SHP77 treated with DMSO at 0.1 percent for 48 hours (cell line): ENCODE results near the gene PDE1C.
"Not testable (repeated sequence)": the region's sequence is repeated elsewhere in the genome, so short reads cannot be mapped to it uniquely, and the experiment has no call there.

Experiments
- DNase-seq: peaks from one replicate; lab custom pipeline; 2025; lab: John Stamatoyannopoulos, UW

Gene PDE1C

DNA sequence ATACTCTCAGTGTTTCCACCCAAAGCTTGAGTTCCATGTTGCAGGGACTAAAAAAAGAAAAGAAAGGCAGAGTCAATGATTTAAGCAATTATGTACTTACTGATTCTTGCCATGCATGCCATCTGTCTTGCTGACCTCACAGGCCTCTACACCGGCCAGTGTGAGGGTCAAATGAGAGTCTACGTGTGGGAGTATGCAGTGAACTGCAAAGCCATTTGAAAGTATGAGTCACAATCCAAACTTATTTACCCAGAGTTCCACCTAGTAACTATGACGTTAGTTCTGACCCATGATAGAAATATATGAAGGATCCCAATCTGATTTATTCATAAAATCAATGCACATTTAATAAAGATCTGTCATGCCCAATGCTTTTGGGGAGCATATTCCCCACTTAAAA, 26.5 kb downstream of the PDE1C start:
- DNase-seq = peak; percentile 8

DNA sequence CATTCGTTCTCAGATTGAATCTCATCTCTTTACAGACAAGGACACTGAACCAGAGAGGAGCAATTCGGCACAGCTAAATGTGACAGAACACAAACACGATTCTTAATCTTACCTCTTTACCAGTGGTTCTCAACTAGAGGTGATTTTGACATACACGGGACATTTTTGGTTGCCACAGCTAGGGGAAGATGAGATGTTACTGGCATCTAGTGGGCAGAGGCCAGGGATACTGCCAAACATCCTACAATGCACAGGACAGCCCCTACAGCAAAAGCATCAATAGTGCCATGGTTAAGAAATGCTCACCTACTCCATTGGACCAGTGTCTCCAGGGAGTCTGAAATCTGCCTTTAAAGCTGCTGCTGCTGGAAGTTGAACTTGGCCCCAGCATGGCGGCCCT, 27.3 kb downstream of the PDE1C start:
- no peak for DNase-seq

DNA sequence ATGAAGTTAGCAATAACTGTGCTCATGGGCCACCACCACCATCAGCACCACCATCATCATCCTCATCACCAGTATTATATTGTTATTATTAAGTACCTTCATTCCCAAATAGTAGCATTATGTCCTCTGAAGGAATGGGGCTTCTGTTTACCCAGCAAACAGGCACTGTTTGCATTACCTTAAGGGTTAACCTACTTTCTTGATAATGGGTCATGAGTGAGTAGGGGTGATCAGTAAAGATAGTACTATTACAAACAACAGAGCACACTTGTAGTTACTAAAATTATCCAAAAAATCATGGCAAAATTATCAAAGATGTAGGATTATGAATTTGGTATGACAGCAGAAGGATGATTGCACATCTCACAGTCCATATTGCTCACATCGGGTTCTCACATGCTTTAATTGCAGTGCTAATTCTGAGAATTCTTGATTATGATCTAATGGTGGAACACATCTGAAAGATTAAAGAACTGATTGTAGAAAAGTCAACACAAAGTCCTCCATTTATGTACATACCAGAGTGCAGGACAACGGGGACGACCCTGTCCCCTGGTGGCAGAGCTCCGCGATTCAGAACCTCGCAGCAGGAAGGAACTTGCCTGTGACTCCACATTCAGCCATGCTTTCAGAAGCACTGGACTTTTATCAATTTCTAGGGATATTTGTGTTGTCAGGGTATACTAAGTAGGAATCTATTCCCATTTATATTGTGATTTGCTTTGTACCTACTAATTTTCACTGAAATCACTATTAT, 31.0 kb downstream of the PDE1C start:
- no peak for DNase-seq

- DNase-seq = no peak
Measured at GRCh38 chr7:32037650-32038198, 32.5 kb downstream of the PDE1C start.

- no peak for DNase-seq
Measured at GRCh38 chr7:32036557-32036956, 33.6 kb downstream of the PDE1C start.

- no peak for DNase-seq
Measured at GRCh38 chr7:32034052-32034451, 36.2 kb downstream of the PDE1C start.

GRCh38 chr7:32033006-32033405, 37.2 kb downstream of the PDE1C start:
- no peak for DNase-seq

DNA sequence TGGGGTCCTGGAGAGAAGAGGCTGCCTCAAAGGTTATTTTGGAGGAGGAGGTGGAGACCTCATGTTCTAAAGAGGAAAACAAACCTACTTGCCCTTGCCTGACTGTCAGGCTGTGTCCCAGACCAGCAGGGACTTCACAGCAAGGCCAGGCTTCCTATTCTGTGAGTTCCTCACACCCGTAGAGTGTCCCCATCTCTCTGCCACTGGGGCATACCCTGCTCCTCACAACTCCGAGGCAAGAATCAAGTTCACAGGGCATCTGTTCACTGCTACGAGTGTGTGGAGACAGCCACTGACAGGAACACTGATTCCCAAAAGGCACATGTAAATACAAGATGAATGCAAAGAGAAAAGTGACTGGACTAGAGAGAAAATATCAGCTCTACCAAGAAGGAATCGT, 38.0 kb downstream of the PDE1C start:
- no peak for DNase-seq

DNA sequence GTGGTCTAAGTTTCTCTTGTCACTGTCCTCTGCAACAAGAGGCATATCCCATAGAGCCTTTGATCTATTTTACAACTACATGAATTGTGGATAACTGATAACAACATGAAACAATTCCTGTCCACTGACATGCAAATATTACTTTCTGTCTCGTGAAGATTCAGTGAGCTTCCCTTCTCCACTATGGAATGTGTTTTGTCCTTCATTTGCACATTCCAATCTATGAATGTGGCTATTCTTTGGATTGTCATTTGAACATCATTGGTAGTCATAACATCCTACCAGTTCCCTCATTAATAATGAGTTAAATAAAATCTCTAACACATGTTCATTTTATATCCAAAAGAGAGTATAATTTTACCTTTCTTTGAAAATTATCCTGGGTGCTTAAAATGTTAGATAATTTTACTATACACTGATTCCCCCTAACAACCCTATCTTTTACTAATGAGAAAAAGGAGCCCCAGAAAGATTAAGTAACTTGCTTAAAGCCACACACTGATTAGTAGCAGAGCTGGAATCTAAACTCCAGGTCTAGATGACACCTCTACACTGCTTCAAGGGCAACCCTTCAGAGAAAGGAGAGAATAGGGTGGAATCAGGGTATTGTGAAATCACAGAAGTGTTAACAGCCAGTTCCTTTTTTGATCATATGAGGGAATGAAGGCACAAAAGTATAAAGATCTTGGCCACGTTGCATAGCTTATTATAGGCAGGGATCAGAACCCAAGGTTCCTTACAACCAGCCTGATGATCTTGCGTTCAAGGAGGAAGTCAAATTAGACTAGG, 39.1 kb downstream of the PDE1C start:
- DNase-seq = no peak

DNA sequence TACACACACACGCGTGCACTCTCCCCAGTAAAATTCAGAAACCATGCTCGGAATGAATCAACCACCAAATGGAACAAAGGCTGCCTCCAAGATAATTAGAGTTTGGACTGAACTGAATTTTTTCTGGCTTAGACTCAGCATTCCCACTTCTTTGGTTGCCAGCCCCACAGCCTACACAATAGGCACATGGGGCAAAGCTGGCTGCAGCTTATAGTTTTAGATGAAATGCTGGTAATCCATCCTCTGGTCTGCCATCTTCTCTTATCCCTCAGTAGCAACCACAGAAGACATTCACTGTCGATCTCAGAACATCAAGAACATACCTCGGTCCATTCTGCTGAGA, 44.2 kb downstream of the PDE1C start:
- DNase-seq = no peak

GRCh38 chr7:32025381-32026082, 44.7 kb downstream of the PDE1C start:
- DNase-seq = no peak

- DNase-seq = no peak
Measured at GRCh38 chr7:32023376-32023775, 46.8 kb downstream of the PDE1C start.

GRCh38 chr7:32022966-32023365, 47.2 kb downstream of the PDE1C start:
- no peak for DNase-seq

DNA sequence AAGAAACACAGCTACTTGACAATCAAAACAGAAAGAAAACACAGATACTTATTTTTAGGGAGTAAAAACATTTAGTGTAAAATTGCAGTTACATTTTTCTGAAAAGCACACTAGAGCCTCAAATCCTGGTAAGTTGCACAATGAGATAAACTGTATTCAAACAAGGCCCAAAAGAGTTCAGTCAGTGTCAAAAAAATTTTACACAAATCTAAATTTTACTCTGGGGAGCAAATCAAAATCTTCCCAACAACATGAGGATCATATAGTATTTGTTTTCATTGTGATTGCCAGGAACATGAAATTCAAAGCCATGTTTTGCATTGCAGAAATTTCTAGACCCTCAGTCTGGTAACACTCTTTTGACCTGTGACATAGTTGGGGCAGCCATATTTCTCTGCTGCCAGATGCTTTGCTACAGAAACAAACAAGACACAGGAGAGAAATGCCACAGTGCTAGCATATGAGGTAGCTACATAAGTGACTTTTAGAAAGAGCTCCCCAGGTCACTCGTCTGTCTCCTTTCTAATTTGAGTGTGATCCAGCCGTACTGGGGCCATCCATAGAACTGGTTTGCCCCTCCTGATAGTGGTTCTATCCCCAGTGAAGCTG, 49.6 kb downstream of the PDE1C start:
- no peak for DNase-seq

GRCh38 chr7:32018845-32019578, 51.2 kb downstream of the PDE1C start:
- no peak for DNase-seq

GRCh38 chr7:32015133-32015532, 55.1 kb downstream of the PDE1C start:
- no peak for DNase-seq

GRCh38 chr7:32013471-32013870, 56.7 kb downstream of the PDE1C start:
- DNase-seq = not testable (repeated sequence)

DNA sequence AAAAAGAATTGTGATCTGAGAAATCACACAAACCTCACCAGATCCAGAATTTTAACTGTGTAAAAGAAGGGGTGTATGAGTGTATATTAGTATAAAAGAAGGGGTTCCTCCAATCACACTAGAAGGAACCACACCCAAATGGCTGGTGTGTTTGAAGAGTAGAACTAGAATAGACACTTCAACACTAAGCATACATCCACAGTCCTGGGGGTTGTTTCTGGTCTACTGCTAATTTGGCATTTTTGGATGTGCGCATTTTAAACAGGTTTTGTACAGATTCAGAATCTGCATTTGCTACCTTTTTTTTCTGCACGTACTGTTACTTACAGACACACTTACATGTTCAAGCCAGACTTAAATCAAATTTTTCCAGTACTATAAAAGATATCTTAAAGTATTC, 64.6 kb downstream of the PDE1C start:
- no peak for DNase-seq

- no peak for DNase-seq
Measured at GRCh38 chr7:32001948-32002347, 68.3 kb downstream of the PDE1C start.

GRCh38 chr7:31997423-31997822, 72.8 kb downstream of the PDE1C start:
- DNase-seq = no peak

DNA sequence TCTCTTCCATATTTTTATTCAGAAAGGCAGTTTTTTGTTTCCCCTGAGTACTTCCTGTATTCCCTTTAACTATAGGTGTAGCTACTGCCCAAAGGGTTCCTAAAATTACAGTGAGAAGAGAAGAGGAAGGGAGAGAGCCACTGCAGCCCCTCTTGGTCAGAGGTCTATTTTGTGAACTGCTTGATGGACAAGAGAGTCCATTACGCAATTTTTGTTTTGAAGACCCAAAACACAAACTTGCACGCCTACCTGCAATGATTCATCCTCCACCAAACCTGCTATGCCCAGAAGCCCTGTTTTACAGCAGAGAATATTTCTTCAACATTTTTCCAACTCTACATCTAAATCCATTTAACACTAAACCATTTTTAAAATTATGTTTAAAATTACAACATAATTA, 75.1 kb downstream of the PDE1C start:
- DNase-seq = no peak

- no peak for DNase-seq
Measured at GRCh38 chr7:31991846-31992245, 78.4 kb downstream of the PDE1C start.
